Thymus (tissue), 11 donors: ENCODE measurements around the gene AKR1B1. TPM values are rescaled to one million over a fixed set of nuclear protein-coding genes. Genes with fewer than 3 reads are reported as not detected.
"Not testable (repeated sequence)": the region's sequence is repeated elsewhere in the genome, so short reads cannot be mapped to it uniquely, and the experiment has no call there.

Source experiments
- DNase-seq, 9 donors: peaks; one replicate each; pipeline ENCODE4 v3.0.0-alpha.2; 2013; ENCODE audit warnings: low spot score in 9 of 9, low read depth in 6 of 9, missing footprints in 1 of 9
- H3K27ac ChIP-seq, 2 donors: one replicate each; pipeline ENCODE4 v1.5.1; 2013; ENCODE audit warnings: control low read depth in 1 of 2, low read depth in 1 of 2, low read length in 1 of 2, mild to moderate bottlenecking in 1 of 2, moderate library complexity in 1 of 2
- H3K27me3 ChIP-seq, 2 donors: one replicate each; pipeline ENCODE4 v1.5.1; 2013; ENCODE audit warnings: low read length in 1 of 2; ENCODE audit not compliant: control insufficient read depth in 2 of 2, insufficient read depth in 1 of 2
- H3K36me3 ChIP-seq, 2 donors: one replicate each; pipeline ENCODE4 v1.5.1; 2013; ENCODE audit warnings: low read length in 1 of 2, mild to moderate bottlenecking in 1 of 2, moderate library complexity in 1 of 2; ENCODE audit not compliant: control insufficient read depth in 2 of 2, insufficient read depth in 2 of 2
- H3K4me1 ChIP-seq, 2 donors: one replicate each; pipeline ENCODE4 v1.5.1; 2013; ENCODE audit warnings: low read length in 2 of 2; ENCODE audit not compliant: control insufficient read depth in 2 of 2, insufficient read depth in 2 of 2
- H3K4me3 ChIP-seq, 2 donors: one replicate each; pipeline ENCODE4 v1.5.1; 2013; ENCODE audit warnings: low read length in 2 of 2, control low read depth in 1 of 2, mild to moderate bottlenecking in 1 of 2
- H3K9me3 ChIP-seq, 2 donors: one replicate each; pipeline ENCODE4 v1.5.1; 2013; ENCODE audit warnings: low read length in 1 of 2, mild to moderate bottlenecking in 1 of 2; ENCODE audit not compliant: control insufficient read depth in 2 of 2, insufficient read depth in 1 of 2
- WGBS: extraction: QIAGEN DNeasy Blood & Tissue Kit; methylation state at CpG from one replicate; pipeline ENCODE4 v1.1.7; 2013; 5-methylcytosine and 5-hydroxymethylcytosine counted together
- polyA plus RNA-seq: library from polyadenylated mRNA; stranded (reverse); fragments of 200-250 nt; gene quantifications from one replicate; pipeline ENCODE4 v1.2.3, GENCODE V29; 2013
- total RNA-seq: library from RNA; stranded (reverse); fragments of 120-200 nt; gene quantifications from one replicate; pipeline ENCODE4 v1.2.4, GENCODE V29; 2013
- donor health status: healthy.

Gene AKR1B1
- total and polyA plus RNA-seq, 2 donors: 32.4 to 53.5 TPM

DNA sequence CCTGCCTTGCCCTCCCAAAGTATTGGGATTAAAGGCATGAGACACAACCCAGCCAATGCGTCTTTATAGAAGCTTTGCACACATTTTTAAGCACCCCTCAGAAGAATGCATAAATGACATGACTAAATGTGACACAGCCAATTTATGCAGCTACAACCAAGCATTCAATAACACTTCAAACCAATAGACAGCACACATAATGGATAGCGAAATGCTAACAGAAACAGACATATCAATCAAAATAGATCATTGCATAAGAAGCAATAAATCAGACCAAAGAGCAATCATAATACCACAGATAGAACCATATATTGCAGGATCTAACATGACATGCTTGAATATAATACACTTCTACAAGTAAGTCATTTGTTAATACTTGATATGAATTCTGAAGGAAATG is 34.2 kb upstream of the AKR1B1 start:
- DNase-seq: no peak
- H3K9me3 ChIP-seq: no peaks in the 10 kb centered on the region
- H3K4me3 ChIP-seq: no peak overlapping the region
- H3K36me3 ChIP-seq: no peaks in the 10 kb centered on the region
- H3K27ac ChIP-seq: no peak overlapping the region
- 93% methylated on average over 2 of the region's 2 CpGs for WGBS
- no peaks in the 10 kb centered on the region for H3K4me1 ChIP-seq
- no peaks in the 10 kb centered on the region for H3K27me3 ChIP-seq

DNA sequence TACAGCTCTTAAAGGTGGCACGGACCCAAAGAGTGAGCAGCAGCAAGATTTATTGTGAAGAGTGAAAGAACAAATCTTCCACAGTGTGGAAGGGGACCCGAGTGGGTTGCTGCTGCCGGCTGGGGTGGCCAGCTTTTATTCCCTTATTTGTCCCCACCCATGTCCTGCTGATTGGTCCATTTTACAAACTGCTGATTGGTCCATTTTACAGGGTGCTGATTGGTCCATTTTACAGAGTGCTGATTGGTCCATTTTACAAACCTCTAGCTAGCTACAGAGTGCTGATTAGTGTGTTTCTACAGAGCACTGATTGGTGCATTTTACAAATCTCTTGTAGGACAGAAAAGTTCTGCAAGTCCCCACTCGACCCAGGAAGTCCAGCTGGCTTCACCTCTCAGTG is 28.8 kb upstream of the AKR1B1 start:
- H3K4me1 ChIP-seq, H3K4me3 ChIP-seq, H3K27ac ChIP-seq, DNase-seq, H3K36me3 ChIP-seq, H3K9me3 ChIP-seq, H3K27me3 ChIP-seq: not testable (repeated sequence)
- WGBS: 83% methylated on average over 4 of the region's 4 CpGs

- no peak for DNase-seq
- H3K4me3 ChIP-seq: no peak overlapping the region
- no peak overlapping the region for H3K27ac ChIP-seq
- WGBS: 89% methylated on average over 6 of the region's 6 CpGs
- no peaks in the 10 kb centered on the region for H3K27me3 ChIP-seq
- H3K36me3 ChIP-seq: no peaks in the 10 kb centered on the region
- peaks cover 0 to 3% of the 10 kb centered on the region in 2 donors for H3K9me3 ChIP-seq
- no peaks in the 10 kb centered on the region for H3K4me1 ChIP-seq
These were observed 26.3 kb upstream of the AKR1B1 start for GRCh38 chr7:134485203-134485602.

- DNase-seq: no peak
- 98% methylated on average over 2 of the region's 2 CpGs for WGBS
These were observed 24.4 kb upstream of the AKR1B1 start for GRCh38 chr7:134483296-134483695.

GRCh38 chr7:134482858-134483257 is 24.0 kb upstream of the AKR1B1 start:
- no peak overlapping the region for H3K27ac ChIP-seq
- H3K4me1 ChIP-seq: no peaks in the 10 kb centered on the region
- no peak overlapping the region for H3K4me3 ChIP-seq
- H3K27me3 ChIP-seq: no peaks in the 10 kb centered on the region
- no peak for DNase-seq
- H3K9me3 ChIP-seq: peaks cover 0 to 3% of the 10 kb centered on the region in 2 donors
- no peaks in the 10 kb centered on the region for H3K36me3 ChIP-seq

More at GRCh38 chr7:134483296-134483695, 24.4 kb upstream of the AKR1B1 start:
- Histone ChIP-seq H3K4me3 (no peak overlapping the region), H3K9me3 (peaks cover 0 to 3% of the 10 kb centered on the region in 2 donors), H3K27me3 (no peaks in the 10 kb centered on the region), H3K36me3 (no peaks in the 10 kb centered on the region), H3K27ac (no peak overlapping the region), H3K4me1 (no peaks in the 10 kb centered on the region)

DNA sequence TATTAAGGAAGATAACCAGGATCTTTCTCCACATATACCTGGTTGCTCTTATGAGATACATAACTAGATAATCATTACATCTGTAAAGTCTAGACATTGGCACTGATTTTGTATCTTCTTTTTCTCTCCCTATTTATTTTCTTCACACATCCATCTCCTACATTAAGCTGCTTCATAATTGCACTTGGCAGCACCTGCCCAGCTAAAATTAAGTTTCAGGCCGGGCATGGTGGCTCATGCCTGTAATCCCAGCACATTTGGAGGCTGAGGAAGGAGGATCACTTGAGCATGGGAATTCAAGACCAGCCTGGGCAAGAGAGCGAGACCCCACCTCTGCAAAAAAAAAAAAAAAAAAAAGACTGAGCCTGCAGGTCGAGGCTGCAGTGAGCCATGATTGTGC is 22.3 kb upstream of the AKR1B1 start:
- WGBS: 95% methylated on average over 3 of the region's 3 CpGs

DNA sequence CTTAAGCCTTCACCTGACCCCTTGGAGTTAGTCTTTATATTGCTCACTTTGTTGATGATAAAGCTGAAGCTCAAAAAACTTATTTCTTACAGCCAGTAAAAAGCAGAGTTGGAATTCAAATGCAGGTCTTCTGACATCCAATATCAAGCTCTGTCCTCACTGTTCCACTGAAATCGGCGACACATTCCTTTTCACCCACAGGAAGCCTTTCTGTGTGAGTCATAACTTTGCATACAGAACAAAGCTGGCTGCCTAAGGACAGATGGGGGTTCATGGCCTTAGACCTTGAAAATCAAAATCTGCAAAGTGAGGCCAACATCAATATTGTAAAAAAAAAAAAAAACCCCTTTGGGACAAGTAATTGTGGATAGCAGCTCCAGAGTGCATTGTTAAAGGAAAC is 21.8 kb upstream of the AKR1B1 start:
- no peaks in the 10 kb centered on the region for H3K27me3 ChIP-seq
- DNase-seq: no peak
- 78% methylated on average over 2 of the region's 2 CpGs for WGBS

More for the DNA sequence above, 22.3 kb upstream of the AKR1B1 start:
- Histone ChIP-seq H3K4me3 (no peak overlapping the region), H3K36me3 (no peaks in the 10 kb centered on the region), H3K27ac (no peak overlapping the region), H3K27me3 (no peaks in the 10 kb centered on the region), H3K4me1 (no peaks in the 10 kb centered on the region), H3K9me3 (no peaks in the 10 kb centered on the region)
- DNase-seq: no peak

DNA sequence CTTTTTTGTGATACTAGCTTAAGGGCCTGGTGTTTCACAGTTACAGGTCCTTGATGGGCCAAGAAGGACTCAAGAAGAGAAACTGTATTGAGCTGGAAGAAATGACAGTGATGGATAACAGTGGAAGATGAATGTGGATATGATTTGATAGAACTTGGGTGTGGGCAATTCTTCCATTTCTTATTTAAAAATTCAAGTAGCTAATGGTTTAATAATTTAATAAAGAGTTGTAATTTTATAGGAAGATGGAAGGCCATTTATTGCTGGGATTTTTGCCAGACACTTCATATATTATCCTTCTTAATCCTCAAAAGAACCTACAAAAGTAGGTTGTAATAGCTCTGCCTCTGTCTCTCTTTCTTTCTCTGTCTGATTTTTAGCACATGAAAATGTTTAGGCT is 21.3 kb upstream of the AKR1B1 start:
- no peak overlapping the region for H3K4me3 ChIP-seq
- no peaks in the 10 kb centered on the region for H3K9me3 ChIP-seq
- no peaks in the 10 kb centered on the region for H3K27me3 ChIP-seq
- H3K4me1 ChIP-seq: no peaks in the 10 kb centered on the region
- no peaks in the 10 kb centered on the region for H3K36me3 ChIP-seq
- H3K27ac ChIP-seq: no peak overlapping the region
- no peak for DNase-seq

More for the DNA sequence above, 21.8 kb upstream of the AKR1B1 start:
- Histone ChIP-seq H3K27ac (no peak overlapping the region), H3K9me3 (no peaks in the 10 kb centered on the region), H3K4me3 (no peak overlapping the region), H3K4me1 (no peaks in the 10 kb centered on the region), H3K36me3 (no peaks in the 10 kb centered on the region)

GRCh38 chr7:134478707-134479106 is 19.8 kb upstream of the AKR1B1 start:
- no peaks in the 10 kb centered on the region for H3K4me1 ChIP-seq
- no peaks in the 10 kb centered on the region for H3K27me3 ChIP-seq
- no peak overlapping the region for H3K4me3 ChIP-seq
- no peak overlapping the region for H3K27ac ChIP-seq
- H3K9me3 ChIP-seq: no peaks in the 10 kb centered on the region
- H3K36me3 ChIP-seq: no peaks in the 10 kb centered on the region
- no peak for DNase-seq
- WGBS: 96% methylated on average over 2 of the region's 2 CpGs

DNA sequence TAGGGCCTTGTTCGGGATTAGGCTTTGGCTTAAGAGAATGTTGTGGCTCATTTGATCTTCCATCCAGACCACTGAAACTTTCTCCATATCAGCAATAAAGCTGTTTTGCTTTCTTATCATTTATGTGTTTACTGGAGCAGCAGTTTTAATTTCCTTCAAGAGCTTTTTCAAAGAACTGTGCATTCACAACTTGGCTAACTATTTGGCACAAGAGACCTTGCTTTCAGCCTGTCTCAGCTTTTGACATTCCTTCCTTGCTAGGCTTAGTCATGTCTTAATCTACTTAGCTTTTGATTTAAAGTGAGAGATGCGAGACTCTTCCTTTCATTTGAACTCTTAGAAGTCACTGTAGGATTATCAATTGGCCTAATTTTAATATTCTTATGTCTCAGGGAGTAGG is 19.1 kb upstream of the AKR1B1 start:
- H3K36me3 ChIP-seq: no peaks in the 10 kb centered on the region
- no peaks in the 10 kb centered on the region for H3K4me1 ChIP-seq
- DNase-seq: no peak
- 90% methylated on average over 2 of the region's 2 CpGs for WGBS
- H3K9me3 ChIP-seq: no peaks in the 10 kb centered on the region
- no peak overlapping the region for H3K27ac ChIP-seq
- H3K27me3 ChIP-seq: no peaks in the 10 kb centered on the region
- no peak overlapping the region for H3K4me3 ChIP-seq
